C4-2B (cell line): Measurements from ENCODE around the gene CELSR1.

ENCODE experiments used
- CTCF ChIP-seq: fragments of 450-650 bp; conservative IDR thresholded peaks from 2 replicates; pipeline ENCODE4 v1.5.1; 2017; ENCODE audit warnings: mild to moderate bottlenecking
- ZFX ChIP-seq: fragments of 450-650 bp; IDR thresholded peaks from 2 replicates; pipeline ENCODE4 v1.6.1; 2017

- TF ChIP-seq CTCF: no peak
- TF ChIP-seq ZFX: no peak
These were observed 174.4 kb downstream of the CELSR1 start for GRCh38 chr22:46362934-46363515.
